Right renal cortex interstitium (tissue), 3 donors: Measurements from ENCODE around the gene DEPDC5. TPM values are rescaled to one million over a fixed set of nuclear protein-coding genes. Genes with fewer than 3 reads are reported as not detected.
"Not testable (repeated sequence)": the region's sequence is repeated elsewhere in the genome, so short reads cannot be mapped to it uniquely, and the experiment has no call there.

Experiments used
- DNase-seq, 3 donors: peaks; one replicate each; pipeline ENCODE4 v3.0.0-alpha.2; 2013; ENCODE audit warnings: low read depth in 3 of 3, low spot score in 2 of 3
- polyA plus RNA-seq, 3 donors: library from polyadenylated mRNA; unstranded; fragments of 120-200 nt; gene quantifications; one replicate each; pipeline ENCODE4 v1.2.1, GENCODE V29; 2013; ENCODE audit not compliant: insufficient read length in 3 of 3

DEPDC5 gene
- polyA plus RNA-seq, 3 donors = 14.0 to 16.5 (median 14.8) TPM

DNA sequence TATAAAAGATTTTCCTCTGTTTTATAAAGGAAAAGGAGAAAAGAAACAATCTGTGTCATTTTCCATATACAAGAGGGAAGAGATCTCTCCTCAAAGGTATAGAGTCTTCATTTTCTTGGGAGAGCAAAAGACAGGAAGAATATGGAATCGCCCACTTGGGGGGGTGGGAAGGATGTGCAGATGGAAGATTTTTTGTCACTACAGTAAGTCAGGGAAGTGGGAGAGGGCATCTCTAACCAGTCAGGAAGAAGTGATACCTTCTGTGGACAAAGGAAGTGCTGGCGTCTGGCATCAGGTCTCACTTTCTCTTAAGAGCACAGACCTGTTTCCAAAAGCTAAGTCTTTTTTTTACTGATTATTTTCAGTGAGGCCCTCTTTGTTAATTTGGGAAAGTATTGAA is 5.3 kb upstream of the DEPDC5 start:
- no peak for DNase-seq

GRCh38 chr22:31749636-31750364 is 4.0 kb upstream of the DEPDC5 start, which contains the start of gene PRR14L:
PRR14L (minus strand) TSS chr22:31750132; CDS start chr22:31738860, 11,272 bp downstream.
- peak; percentile 89 to 94 (median 93) for DNase-seq

- no peak for DNase-seq
These were observed 3.2 kb upstream of the DEPDC5 start for GRCh38 chr22:31750365-31751284.

GRCh38 chr22:31752096-31752847 is 1.5 kb upstream of the DEPDC5 start:
- no peak for DNase-seq

- DNase-seq = no peak
These were observed 700 bp upstream of the DEPDC5 start for GRCh38 chr22:31753005-31753633.

DNA sequence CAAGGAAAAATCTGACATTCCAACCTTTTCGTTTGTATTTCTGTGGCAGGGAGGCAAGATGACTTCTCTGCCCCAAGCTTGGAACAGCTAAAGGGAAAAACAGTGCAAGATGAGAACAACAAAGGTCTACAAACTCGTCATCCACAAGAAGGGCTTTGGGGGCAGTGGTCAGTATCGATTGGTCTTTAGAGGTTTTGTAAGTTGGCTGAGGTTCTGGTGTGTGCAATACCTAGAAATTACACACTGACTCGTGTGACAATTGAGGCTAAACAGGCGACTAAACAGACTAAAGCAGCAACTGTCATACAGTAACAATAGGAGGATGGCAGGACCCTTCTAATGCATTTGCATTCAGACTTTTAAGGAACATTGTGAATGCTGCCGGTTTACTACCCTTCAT is 994 bp downstream of the DEPDC5 start:
- no peak for DNase-seq

GRCh38 chr22:31757265-31757664 is 3.4 kb downstream of the DEPDC5 start:
- no peak for DNase-seq

DNA sequence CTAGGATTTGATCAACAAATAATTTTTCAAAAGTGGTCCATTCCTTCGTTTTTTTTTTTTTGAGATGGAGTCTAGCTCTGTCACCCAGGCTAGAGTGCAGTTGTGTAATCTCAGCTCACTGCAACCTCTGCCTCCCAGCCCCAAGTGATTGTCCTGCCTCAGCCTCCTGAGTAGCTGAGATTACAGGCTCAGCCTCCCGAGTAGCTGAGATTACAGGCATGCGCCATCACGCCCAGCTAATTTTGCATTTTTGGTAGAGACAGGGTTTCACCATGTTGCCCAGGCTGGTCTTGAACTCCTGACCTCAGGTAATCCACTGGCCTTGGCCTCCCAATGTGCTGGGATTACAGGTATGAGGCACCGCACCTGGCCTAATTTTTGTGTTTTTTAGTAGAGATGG is 5.0 kb downstream of the DEPDC5 start:
- not testable (repeated sequence) for DNase-seq

GRCh38 chr22:31764785-31765184 is 11.0 kb downstream of the DEPDC5 start:
- no peak for DNase-seq

DNA sequence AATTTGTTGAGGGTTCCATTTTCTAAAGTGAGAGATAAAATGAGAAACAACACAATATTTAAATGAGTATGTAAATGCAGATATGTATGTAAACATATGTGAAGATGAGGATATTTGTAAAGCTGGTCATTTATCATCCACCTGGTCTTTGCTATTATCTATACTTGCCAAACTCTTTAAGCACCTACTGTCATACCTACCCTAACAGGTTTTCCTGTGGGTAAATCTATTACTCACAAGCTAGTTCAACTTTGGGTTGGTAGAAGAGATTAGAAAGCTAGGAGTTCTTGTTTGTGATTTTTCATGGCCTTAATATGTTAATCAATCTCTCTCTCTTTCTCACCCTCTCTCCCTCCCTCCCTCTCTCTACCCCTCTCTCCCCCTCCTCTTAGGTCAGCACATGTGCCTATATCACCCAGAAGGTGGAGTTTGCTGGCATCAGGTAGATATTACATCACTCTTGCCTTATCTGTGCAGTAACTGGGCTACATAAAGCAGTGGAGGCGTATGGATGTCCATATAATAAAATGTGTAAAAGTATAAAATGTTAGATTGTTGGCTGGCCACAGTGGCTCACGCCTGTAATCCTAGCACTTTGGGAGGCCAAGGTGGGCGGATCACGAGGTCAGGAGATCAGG is 14.7 kb downstream of the DEPDC5 start:
- DNase-seq = no peak

GRCh38 chr22:31773416-31773815 is 19.6 kb downstream of the DEPDC5 start:
- DNase-seq = no peak

GRCh38 chr22:31776231-31776630 is 22.4 kb downstream of the DEPDC5 start:
- DNase-seq = no peak

DNA sequence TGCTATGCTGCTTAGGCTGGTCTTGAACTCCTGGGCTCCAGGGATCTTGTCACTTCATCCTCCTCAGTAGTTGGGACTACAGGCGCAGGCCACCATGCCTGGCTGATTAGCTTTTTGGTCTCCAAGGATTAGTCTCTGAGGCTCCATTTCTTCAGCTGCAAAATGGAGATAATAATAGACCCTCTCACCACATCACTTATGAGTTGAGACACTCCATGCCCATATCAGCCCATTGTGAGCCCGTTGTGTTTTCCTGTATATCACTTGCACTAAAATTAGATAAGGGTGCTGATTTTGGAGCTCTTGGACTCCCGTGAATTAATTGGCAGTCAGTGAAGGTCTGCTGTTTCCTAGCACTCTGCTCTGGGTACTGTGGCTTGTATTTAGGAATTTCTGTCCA is 36.0 kb downstream of the DEPDC5 start:
- DNase-seq = no peak

DNA sequence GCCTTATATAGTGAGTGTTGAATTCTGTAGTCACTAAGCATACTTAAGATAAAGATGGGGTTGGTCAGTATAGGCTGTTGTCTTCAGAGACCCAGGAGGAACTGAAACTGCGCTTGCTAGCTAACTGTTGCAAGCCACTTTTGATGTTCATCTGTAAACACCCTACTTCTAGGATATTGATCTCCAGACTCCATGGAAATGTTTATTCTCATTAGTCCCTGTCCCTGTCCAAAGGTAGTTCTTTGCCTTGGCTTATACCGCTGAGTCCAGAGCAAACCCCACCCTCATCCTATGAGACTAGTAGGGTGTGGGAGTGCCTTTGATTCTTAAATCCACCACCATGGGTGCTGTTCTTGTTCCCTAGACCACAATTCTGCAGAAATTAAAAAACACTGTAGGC is 36.4 kb downstream of the DEPDC5 start:
- no peak for DNase-seq

- DNase-seq = not testable (repeated sequence)
These were observed 45.5 kb downstream of the DEPDC5 start for GRCh38 chr22:31799358-31799757.

DNA sequence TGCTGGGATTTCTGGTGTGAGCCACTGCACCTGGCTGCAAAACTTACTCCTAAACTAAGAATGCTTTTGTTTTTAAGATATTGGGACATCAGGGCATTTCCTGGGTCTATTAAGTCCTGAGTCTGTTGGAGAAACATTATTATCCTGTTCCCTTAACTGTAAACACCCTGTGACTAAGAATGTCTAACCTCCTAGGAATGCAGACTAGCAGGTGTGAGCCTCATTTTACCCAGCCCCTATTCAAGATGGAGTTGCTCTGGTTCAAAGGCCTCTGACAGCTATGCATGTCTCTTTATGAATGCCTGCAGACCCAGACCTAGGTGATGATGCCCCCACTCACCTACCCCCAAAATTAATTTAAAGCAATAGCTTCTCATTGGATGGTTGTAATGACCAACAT is 46.2 kb downstream of the DEPDC5 start:
- no peak for DNase-seq

GRCh38 chr22:31800861-31801260 is 47.0 kb downstream of the DEPDC5 start:
- DNase-seq = not testable (repeated sequence)

DNA sequence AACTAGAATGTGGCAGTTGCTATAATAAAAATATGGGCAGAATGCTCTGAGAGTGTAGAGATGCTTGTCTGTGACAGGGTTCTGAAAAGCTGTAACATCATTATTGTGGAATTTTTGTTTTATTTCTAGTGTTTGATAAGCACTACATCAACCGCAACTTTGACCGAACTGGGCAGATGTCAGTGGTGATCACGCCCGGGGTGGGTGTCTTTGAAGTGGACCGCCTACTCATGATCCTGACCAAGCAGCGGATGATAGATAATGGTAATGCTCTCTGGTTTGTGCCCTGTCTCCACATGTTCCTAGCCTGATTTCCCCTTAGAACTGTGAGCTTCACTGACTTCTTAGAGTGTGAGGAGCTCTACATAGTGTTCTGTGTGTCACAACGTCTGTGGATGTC is 48.8 kb downstream of the DEPDC5 start:
- DNase-seq = no peak

GRCh38 chr22:31806751-31807150 is 52.9 kb downstream of the DEPDC5 start:
- no peak for DNase-seq

GRCh38 chr22:31812977-31813605 is 59.3 kb downstream of the DEPDC5 start:
- DNase-seq = no peak
